ENCODE data around the gene SLC16A3. TPM values are rescaled to one million over a fixed set of nuclear protein-coding genes. Genes with fewer than 3 reads are reported as not detected.
A peak's percentile ranks its signal among the peaks of the same experiment; 100 is the strongest.

SLC16A3 gene
- total RNA-seq, 1 donor from 2014 or later, result 81.9 TPM

GRCh38 chr17:82244413-82245133, 15.7 kb downstream of the SLC16A3 start:
- ATAC-seq, result no peak
- DNase-seq, result peak; percentile 40
- no peaks in the 10 kb centered on the region for H3K9me3 ChIP-seq
- H3K4me1 ChIP-seq, result peaks cover 62% of the 10 kb centered on the region
- no peaks in the 10 kb centered on the region for H3K27me3 ChIP-seq (ENCODE audit: low read depth)
- H3K36me3 ChIP-seq, result peaks cover 79% of the 10 kb centered on the region
- no peak overlapping the region for H3K27ac ChIP-seq
- peak; percentile 23 for TF ChIP-seq CTCF (IDR thresholded peaks at IDR 0.05)
- H3K4me3 ChIP-seq, result no peak overlapping the region
- intact Hi-C loops (cut with DNase I), result no loop called here

GRCh38 chr17:82245134-82246039, 16.5 kb downstream of the SLC16A3 start:
- Histone ChIP-seq H3K4me3 (no peak overlapping the region), H3K27ac (no peak overlapping the region)

DNA sequence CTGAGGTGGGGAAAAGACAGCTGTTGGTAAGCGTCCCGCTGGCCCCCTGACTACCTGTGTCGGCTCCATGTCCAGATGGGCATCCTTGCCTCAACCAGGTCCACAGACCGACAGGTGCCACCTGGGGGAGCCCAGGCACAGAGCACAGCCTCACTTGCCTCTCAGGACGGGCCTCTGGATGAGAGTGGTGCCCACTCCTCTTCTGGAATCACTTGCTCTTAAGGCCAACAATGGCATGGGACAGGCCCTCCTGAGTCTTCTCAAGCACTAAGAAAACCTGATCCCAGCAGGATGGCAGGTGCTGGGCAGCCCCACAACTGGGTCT, 17.2 kb downstream of the SLC16A3 start:
- Histone ChIP-seq H3K4me3 (no peak overlapping the region), H3K36me3 (peaks cover 85% of the 10 kb centered on the region)

More at GRCh38 chr17:82245134-82246039, 16.5 kb downstream of the SLC16A3 start:
- H3K4me1 ChIP-seq, result peaks cover 54% of the 10 kb centered on the region
- TF ChIP-seq CTCF (IDR thresholded peaks at IDR 0.05), result no peak
- intact Hi-C loops (cut with DNase I), result no loop called here
- ATAC-seq, result no peak
- peak; percentile 45 for DNase-seq
- H3K9me3 ChIP-seq, result no peaks in the 10 kb centered on the region
- H3K27me3 ChIP-seq (ENCODE audit: low read depth), result no peaks in the 10 kb centered on the region
- H3K36me3 ChIP-seq, result peaks cover 79% of the 10 kb centered on the region

GRCh38 chr17:82246365-82247181, 17.7 kb downstream of the SLC16A3 start:
- TF ChIP-seq CTCF (IDR thresholded peaks at IDR 0.05), result no peak
- H3K36me3 ChIP-seq, result peaks cover 91% of the 10 kb centered on the region
- intact Hi-C loops (cut with DNase I), result no loop called here
- H3K27ac ChIP-seq, result peak overlapping the region; percentile 46
- H3K4me1 ChIP-seq, result peaks cover 42% of the 10 kb centered on the region
- no peak overlapping the region for H3K4me3 ChIP-seq
- H3K9me3 ChIP-seq, result no peaks in the 10 kb centered on the region
- peak; percentile 45 for DNase-seq
- H3K27me3 ChIP-seq (ENCODE audit: low read depth), result no peaks in the 10 kb centered on the region
- ATAC-seq, result no peak

More for the DNA sequence above, 17.2 kb downstream of the SLC16A3 start:
- peak overlapping the region; percentile 46 for H3K27ac ChIP-seq
- intact Hi-C loops (cut with DNase I), result no loop called here
- peaks cover 47% of the 10 kb centered on the region for H3K4me1 ChIP-seq
- no peaks in the 10 kb centered on the region for H3K27me3 ChIP-seq (ENCODE audit: low read depth)
- TF ChIP-seq CTCF (IDR thresholded peaks at IDR 0.05), result no peak
- H3K9me3 ChIP-seq, result no peaks in the 10 kb centered on the region
- DNase-seq, result no peak
- ATAC-seq, result no peak

GRCh38 chr17:82247182-82247823, 18.5 kb downstream of the SLC16A3 start:
- Histone ChIP-seq H3K36me3 (peaks cover 98% of the 10 kb centered on the region), H3K4me1 (peaks cover 34% of the 10 kb centered on the region), H3K27ac (peak overlapping the region; percentile 46), H3K4me3 (no peak overlapping the region), H3K27me3 (ENCODE audit: low read depth) (no peaks in the 10 kb centered on the region), H3K9me3 (no peaks in the 10 kb centered on the region)
- TF ChIP-seq CTCF (IDR thresholded peaks at IDR 0.05), result no peak
- intact Hi-C loops (cut with DNase I), result no loop called here
- no peak for ATAC-seq
- DNase-seq, result no peak
